Ramos (cell line): Measurements from ENCODE around the gene VAX1.
"Not testable (repeated sequence)": the region's sequence is repeated elsewhere in the genome, so short reads cannot be mapped to it uniquely, and the experiment has no call there.

Source experiments
- in situ Hi-C: fragments of 300-500 bp; cut with MboI; formaldehyde crosslinking; loops from one replicate; pipeline ENCODE4 v1.14.3; 2022; ENCODE audit warnings: low sequenced_read_pairs; ENCODE audit not compliant: unreplicated experiment

Gene VAX1

GRCh38 chr10:117137911-117138642, at the start of gene VAX1:
Gene VAX1, minus strand, starts transcription at chr10:117138270. Its CDS starts 214 bp downstream, at chr10:117138056.
- in situ Hi-C loops: no loop called here

- in situ Hi-C loops: no loop called here
Measured at GRCh38 chr10:117186832-117187615, 49.0 kb upstream of the VAX1 start.

- in situ Hi-C loops: not testable (repeated sequence)
Measured at GRCh38 chr10:117185817-117186216, 47.7 kb upstream of the VAX1 start.

GRCh38 chr10:117184821-117185220, 46.8 kb upstream of the VAX1 start:
- in situ Hi-C loops: no loop called here

- in situ Hi-C loops: no loop called here
Measured at GRCh38 chr10:117184296-117184695, 46.2 kb upstream of the VAX1 start.

GRCh38 chr10:117178190-117178589, 40.1 kb upstream of the VAX1 start:
- in situ Hi-C loops: no loop called here

GRCh38 chr10:117175901-117176534, 37.9 kb upstream of the VAX1 start:
- in situ Hi-C loops: no loop called here

GRCh38 chr10:117175215-117175900, 37.3 kb upstream of the VAX1 start:
- in situ Hi-C loops: no loop called here

- in situ Hi-C loops: loop anchor here (5.0 to 25.0 kb wide), 2 partner anchors 382 to 487 kb away; no protein-coding TSS in a partner anchor
Measured at GRCh38 chr10:117174439-117175214, 36.6 kb upstream of the VAX1 start.

GRCh38 chr10:117170244-117170643, 32.2 kb upstream of the VAX1 start:
- in situ Hi-C loops: loop anchor here (5.0 to 25.0 kb wide), 2 partner anchors 378 to 483 kb away; no protein-coding TSS in a partner anchor

GRCh38 chr10:117169480-117169879, 31.4 kb upstream of the VAX1 start:
- in situ Hi-C loops: loop anchor here (25.0 kb wide), 1 partner anchor 482 kb away; no protein-coding TSS in a partner anchor

GRCh38 chr10:117168729-117169128, 30.7 kb upstream of the VAX1 start:
- in situ Hi-C loops: loop anchor here (25.0 kb wide), 1 partner anchor 481 kb away; no protein-coding TSS in a partner anchor

- in situ Hi-C loops: loop anchor here (25.0 kb wide), 1 partner anchor 481 kb away; no protein-coding TSS in a partner anchor
Measured at GRCh38 chr10:117167789-117168674, 30.0 kb upstream of the VAX1 start.

- in situ Hi-C loops: loop anchor here (25.0 kb wide), 1 partner anchor 480 kb away; no protein-coding TSS in a partner anchor
Measured at GRCh38 chr10:117167346-117167788, 29.3 kb upstream of the VAX1 start.

GRCh38 chr10:117166418-117167345, 28.6 kb upstream of the VAX1 start:
- in situ Hi-C loops: loop anchor here (25.0 kb wide), 1 partner anchor 479 kb away; no protein-coding TSS in a partner anchor

GRCh38 chr10:117165538-117166417, 27.7 kb upstream of the VAX1 start:
- in situ Hi-C loops: loop anchor here (25.0 kb wide), 1 partner anchor 478 kb away; no protein-coding TSS in a partner anchor
